Stimulated activated CD8-positive, alpha-beta memory T cell treated with anti-CD3 and anti-CD28 coated beads, Interleukin-12 subunit alpha, Interleukin-12 subunit beta, amount 100 ng/mL, for 24 hours (primary cell): Measurements from ENCODE around the gene GAPVD1.
"Not testable (repeated sequence)": the region's sequence is repeated elsewhere in the genome, so short reads cannot be mapped to it uniquely, and the experiment has no call there.

ENCODE experiments used
- DNase-seq: peaks from one replicate; pipeline ENCODE4 v3.0.0-alpha.2; 2020; ENCODE audit errors: extremely low read depth

GAPVD1 gene

GRCh38 chr9:125374443-125375309, 113.0 kb downstream of the GAPVD1 start:
- peak; percentile 24 for DNase-seq

GRCh38 chr9:125375820-125376219, 114.2 kb downstream of the GAPVD1 start:
- no peak for DNase-seq

- no peak for DNase-seq
These were observed 114.9 kb downstream of the GAPVD1 start for GRCh38 chr9:125376261-125377226.

GRCh38 chr9:125377584-125378250, 116.1 kb downstream of the GAPVD1 start:
- no peak for DNase-seq

- DNase-seq: no peak
These were observed 117.2 kb downstream of the GAPVD1 start for GRCh38 chr9:125378778-125379177.

GRCh38 chr9:125379208-125379607, 117.6 kb downstream of the GAPVD1 start:
- DNase-seq: no peak

- no peak for DNase-seq
These were observed 118.8 kb downstream of the GAPVD1 start for GRCh38 chr9:125380406-125380805.

- DNase-seq: no peak
These were observed 126.4 kb downstream of the GAPVD1 start for GRCh38 chr9:125387861-125388524.

GRCh38 chr9:125388978-125389377, 127.4 kb downstream of the GAPVD1 start:
- no peak for DNase-seq

GRCh38 chr9:125391704-125392103, 130.1 kb downstream of the GAPVD1 start:
- no peak for DNase-seq

GRCh38 chr9:125393426-125393825, 131.8 kb downstream of the GAPVD1 start:
- DNase-seq: no peak

- DNase-seq: no peak
These were observed 135.2 kb downstream of the GAPVD1 start for GRCh38 chr9:125396799-125397198.

GRCh38 chr9:125397736-125398135, 136.1 kb downstream of the GAPVD1 start:
- no peak for DNase-seq

GRCh38 chr9:125398243-125398642, 136.6 kb downstream of the GAPVD1 start:
- no peak for DNase-seq

GRCh38 chr9:125399165-125399564, 137.5 kb downstream of the GAPVD1 start:
- DNase-seq: no peak

GRCh38 chr9:125399666-125400065, 138.0 kb downstream of the GAPVD1 start:
- no peak for DNase-seq

- not testable (repeated sequence) for DNase-seq
These were observed 138.6 kb downstream of the GAPVD1 start for GRCh38 chr9:125400232-125400631.

- no peak for DNase-seq
These were observed 139.4 kb downstream of the GAPVD1 start for GRCh38 chr9:125400725-125401716.

- DNase-seq: no peak
These were observed 143.1 kb downstream of the GAPVD1 start for GRCh38 chr9:125404733-125405132.
